T-helper 2 cell treated with Interferon-gamma antibody and Interleukin-4, amounts not matched to agents 5 μg/mL and 100 μg/mL, for 36 hours (primary cell): Measurements from ENCODE around the gene GPR162.

Source experiments
- DNase-seq: peaks from one replicate; pipeline ENCODE4 v3.0.0; 2021; ENCODE audit warnings: low spot score
- H3K27ac Mint-ChIP-seq: one replicate; pipeline ENCODE4 v1.8.0; 2021; ENCODE audit warnings: mild to moderate bottlenecking, mixed read lengths
- H3K27me3 Mint-ChIP-seq: one replicate; pipeline ENCODE4 v1.8.0; 2021; ENCODE audit warnings: low read depth, mixed read lengths
- H3K36me3 Mint-ChIP-seq: one replicate; pipeline ENCODE4 v1.8.0; 2021; ENCODE audit warnings: low read depth, mixed read lengths
- H3K4me1 Mint-ChIP-seq: one replicate; pipeline ENCODE4 v1.8.0; 2021; ENCODE audit warnings: low read depth, mixed read lengths
- H3K4me3 Mint-ChIP-seq: one replicate; pipeline ENCODE4 v1.8.0; 2022; ENCODE audit warnings: mild to moderate bottlenecking, moderate library complexity, mixed read lengths
- H3K9me3 Mint-ChIP-seq: one replicate; pipeline ENCODE4 v1.8.0; 2021; ENCODE audit warnings: mixed read lengths

GPR162 gene

GRCh38 chr12:6799147-6799546 lies 22.5 kb upstream of the GPR162 start:
- Mint-ChIP-seq H3K36me3 (peaks cover 60% of the 10 kb centered on the region), H3K9me3 (peaks cover 2% of the 10 kb centered on the region), H3K4me3 (no peak overlapping the region), H3K4me1 (peaks cover 24% of the 10 kb centered on the region), H3K27me3 (no peaks in the 10 kb centered on the region), H3K27ac (no peak overlapping the region)
- DNase-seq = no peak

DNA sequence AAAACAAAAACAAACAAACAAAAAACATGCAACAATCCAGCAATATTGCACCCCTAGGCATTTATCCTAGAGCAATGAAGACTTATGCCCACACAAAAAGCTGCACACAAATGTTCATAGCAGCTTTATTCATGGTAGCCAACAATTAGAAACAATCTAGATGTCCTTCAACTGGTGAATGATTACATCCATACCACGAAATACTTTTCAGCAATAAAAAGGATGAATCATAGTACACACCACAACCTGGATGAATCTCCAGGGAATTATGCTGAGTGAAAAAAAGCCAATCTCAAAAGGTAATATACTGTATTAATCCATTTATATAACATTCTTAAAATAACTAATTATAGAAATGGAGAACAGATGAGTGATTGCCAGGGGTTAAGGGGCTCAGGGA lies 14.5 kb upstream of the GPR162 start:
- Mint-ChIP-seq H3K4me3 (no peak overlapping the region), H3K27ac (no peak overlapping the region), H3K27me3 (no peaks in the 10 kb centered on the region), H3K36me3 (peaks cover 43% of the 10 kb centered on the region), H3K4me1 (peaks cover 11% of the 10 kb centered on the region), H3K9me3 (peaks cover 3% of the 10 kb centered on the region)
- no peak for DNase-seq

DNA sequence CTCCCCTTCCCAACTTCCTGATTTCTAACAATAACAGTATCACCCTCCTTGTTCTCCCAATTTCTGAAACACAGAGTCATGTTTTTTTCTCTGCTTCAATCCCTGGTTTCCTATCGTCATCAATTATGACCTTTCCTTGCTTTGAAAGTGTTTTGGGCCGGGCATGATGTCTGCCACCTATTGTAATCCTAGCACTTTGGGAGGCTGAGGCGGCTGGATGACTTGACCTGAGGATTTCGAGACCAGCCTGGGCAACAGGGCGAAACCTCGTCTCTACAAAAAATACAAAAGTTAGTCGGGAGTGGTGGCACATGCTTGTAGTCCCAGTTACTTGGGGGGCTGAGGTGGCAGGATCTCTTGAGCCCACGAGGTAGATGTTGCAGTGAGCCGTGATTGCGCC lies 12.6 kb upstream of the GPR162 start:
- H3K4me1 Mint-ChIP-seq = peaks cover 11% of the 10 kb centered on the region
- no peak overlapping the region for H3K4me3 Mint-ChIP-seq
- no peak for DNase-seq
- no peak overlapping the region for H3K27ac Mint-ChIP-seq
- H3K27me3 Mint-ChIP-seq = no peaks in the 10 kb centered on the region
- H3K36me3 Mint-ChIP-seq = peaks cover 32% of the 10 kb centered on the region
- peaks cover 2% of the 10 kb centered on the region for H3K9me3 Mint-ChIP-seq

DNA sequence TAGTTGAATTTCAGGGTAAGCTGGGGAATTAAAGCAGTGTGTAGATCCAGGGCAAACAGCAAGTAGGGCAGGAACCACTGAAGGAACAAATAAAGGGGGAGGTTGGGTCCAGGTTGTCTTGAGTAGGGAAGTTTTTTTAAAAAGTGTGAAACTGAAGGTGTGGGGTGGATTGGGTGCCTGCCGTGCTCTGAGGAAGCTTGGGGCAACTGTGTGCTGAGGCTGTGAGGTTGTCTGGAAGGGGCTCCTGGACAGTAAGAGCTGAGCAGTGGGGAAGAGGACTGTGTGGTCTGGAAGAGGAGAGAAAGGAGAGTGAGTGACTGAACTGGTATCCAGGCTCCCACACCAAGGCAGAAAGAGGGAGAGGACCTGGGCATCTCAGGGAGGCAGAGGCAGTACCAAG lies 10.9 kb upstream of the GPR162 start:
- no peak for DNase-seq
- Mint-ChIP-seq H3K36me3 (peaks cover 39% of the 10 kb centered on the region), H3K27ac (peak overlapping the region; percentile 58), H3K4me3 (no peak overlapping the region), H3K9me3 (no peaks in the 10 kb centered on the region), H3K4me1 (peaks cover 11% of the 10 kb centered on the region), H3K27me3 (no peaks in the 10 kb centered on the region)

DNA sequence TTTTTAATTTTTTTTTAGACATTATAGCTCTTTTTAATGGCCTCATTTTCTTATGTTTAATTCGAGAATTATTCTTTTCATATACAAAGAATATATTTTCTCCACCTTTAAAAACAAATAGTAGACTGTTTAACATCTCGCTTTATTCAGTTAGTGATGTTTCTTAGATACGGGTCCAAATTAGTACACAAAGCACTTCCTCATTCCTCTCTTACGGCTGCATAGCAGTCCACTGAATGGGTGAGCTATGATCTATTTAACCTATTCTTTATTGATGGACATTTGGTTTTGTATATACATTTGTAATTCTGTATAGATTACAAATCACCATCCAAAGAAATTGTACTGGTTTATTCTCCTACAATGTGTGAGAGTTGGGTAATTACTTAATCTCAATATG lies 8.3 kb upstream of the GPR162 start:
- no peak overlapping the region for H3K27ac Mint-ChIP-seq
- DNase-seq = no peak
- H3K36me3 Mint-ChIP-seq = peaks cover 54% of the 10 kb centered on the region
- H3K4me3 Mint-ChIP-seq = no peak overlapping the region
- H3K9me3 Mint-ChIP-seq = no peaks in the 10 kb centered on the region
- peaks cover 11% of the 10 kb centered on the region for H3K4me1 Mint-ChIP-seq
- H3K27me3 Mint-ChIP-seq = no peaks in the 10 kb centered on the region

- DNase-seq = no peak
- Mint-ChIP-seq H3K27ac (peak overlapping the region; percentile 23), H3K4me3 (no peak overlapping the region), H3K9me3 (no peaks in the 10 kb centered on the region), H3K27me3 (no peaks in the 10 kb centered on the region), H3K4me1 (peaks cover 9% of the 10 kb centered on the region), H3K36me3 (peaks cover 54% of the 10 kb centered on the region)
Measured at GRCh38 chr12:6816598-6816997, 5.0 kb upstream of the GPR162 start.

- Mint-ChIP-seq H3K9me3 (no peaks in the 10 kb centered on the region), H3K4me1 (peaks cover 12% of the 10 kb centered on the region), H3K27ac (peak overlapping the region; percentile 23)
Measured at GRCh38 chr12:6817098-6817497, 4.5 kb upstream of the GPR162 start.

DNA sequence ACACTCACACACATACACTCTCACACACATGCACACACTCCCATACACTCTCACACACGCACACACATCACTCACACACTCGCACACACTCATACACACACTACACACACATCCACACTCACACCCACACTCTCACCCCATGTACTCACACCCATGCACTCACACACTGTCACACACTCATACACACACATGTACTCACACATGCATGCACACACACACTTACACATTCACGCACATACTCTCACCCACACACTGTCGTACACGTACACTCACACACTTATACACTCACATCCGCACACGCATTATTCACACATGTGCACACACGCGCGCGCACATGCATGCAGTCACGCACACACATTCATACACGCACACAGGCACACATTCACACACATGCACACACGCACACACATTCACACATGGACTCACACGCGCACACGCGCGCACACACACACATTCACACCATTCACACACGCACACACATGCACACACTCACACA lies 3.9 kb upstream of the GPR162 start:
- Mint-ChIP-seq H3K4me1 (peaks cover 12% of the 10 kb centered on the region), H3K4me3 (no peak overlapping the region), H3K36me3 (peaks cover 52% of the 10 kb centered on the region), H3K27ac (no peak overlapping the region), H3K27me3 (peaks cover 9% of the 10 kb centered on the region), H3K9me3 (no peaks in the 10 kb centered on the region)
- no peak for DNase-seq

More at GRCh38 chr12:6817098-6817497, 4.5 kb upstream of the GPR162 start:
- peaks cover 54% of the 10 kb centered on the region for H3K36me3 Mint-ChIP-seq
- no peak for DNase-seq
- no peak overlapping the region for H3K4me3 Mint-ChIP-seq
- H3K27me3 Mint-ChIP-seq = peaks cover 4% of the 10 kb centered on the region

DNA sequence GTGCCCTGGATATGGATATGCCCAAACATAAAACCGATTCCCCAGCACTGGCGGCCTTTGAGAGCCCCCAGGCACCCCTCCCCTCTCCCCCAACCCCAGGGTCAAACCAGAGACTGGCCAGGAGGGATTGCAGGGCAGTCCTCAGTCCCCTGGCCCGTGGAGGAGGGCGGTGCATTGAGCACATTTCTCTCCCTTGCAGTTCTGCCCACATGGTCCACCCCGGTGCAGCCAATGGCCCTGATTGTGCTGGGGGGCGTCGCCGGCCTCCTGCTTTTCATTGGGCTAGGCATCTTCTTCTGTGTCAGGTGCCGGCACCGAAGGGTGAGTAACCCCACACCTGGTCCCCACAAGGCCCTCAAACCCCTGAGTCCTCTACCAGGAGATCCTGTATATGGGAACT lies 3.4 kb upstream of the GPR162 start:
- H3K27ac Mint-ChIP-seq = no peak overlapping the region
- peaks cover 14% of the 10 kb centered on the region for H3K27me3 Mint-ChIP-seq
- DNase-seq = no peak
- H3K4me1 Mint-ChIP-seq = peaks cover 12% of the 10 kb centered on the region
- H3K9me3 Mint-ChIP-seq = no peaks in the 10 kb centered on the region
- H3K36me3 Mint-ChIP-seq = peaks cover 52% of the 10 kb centered on the region
- H3K4me3 Mint-ChIP-seq = no peak overlapping the region

GRCh38 chr12:6818645-6819044 lies 3.0 kb upstream of the GPR162 start:
- peaks cover 16% of the 10 kb centered on the region for H3K27me3 Mint-ChIP-seq
- H3K9me3 Mint-ChIP-seq = no peaks in the 10 kb centered on the region
- no peak overlapping the region for H3K27ac Mint-ChIP-seq
- DNase-seq = no peak
- H3K36me3 Mint-ChIP-seq = peaks cover 52% of the 10 kb centered on the region
- H3K4me3 Mint-ChIP-seq = no peak overlapping the region
- peaks cover 12% of the 10 kb centered on the region for H3K4me1 Mint-ChIP-seq

DNA sequence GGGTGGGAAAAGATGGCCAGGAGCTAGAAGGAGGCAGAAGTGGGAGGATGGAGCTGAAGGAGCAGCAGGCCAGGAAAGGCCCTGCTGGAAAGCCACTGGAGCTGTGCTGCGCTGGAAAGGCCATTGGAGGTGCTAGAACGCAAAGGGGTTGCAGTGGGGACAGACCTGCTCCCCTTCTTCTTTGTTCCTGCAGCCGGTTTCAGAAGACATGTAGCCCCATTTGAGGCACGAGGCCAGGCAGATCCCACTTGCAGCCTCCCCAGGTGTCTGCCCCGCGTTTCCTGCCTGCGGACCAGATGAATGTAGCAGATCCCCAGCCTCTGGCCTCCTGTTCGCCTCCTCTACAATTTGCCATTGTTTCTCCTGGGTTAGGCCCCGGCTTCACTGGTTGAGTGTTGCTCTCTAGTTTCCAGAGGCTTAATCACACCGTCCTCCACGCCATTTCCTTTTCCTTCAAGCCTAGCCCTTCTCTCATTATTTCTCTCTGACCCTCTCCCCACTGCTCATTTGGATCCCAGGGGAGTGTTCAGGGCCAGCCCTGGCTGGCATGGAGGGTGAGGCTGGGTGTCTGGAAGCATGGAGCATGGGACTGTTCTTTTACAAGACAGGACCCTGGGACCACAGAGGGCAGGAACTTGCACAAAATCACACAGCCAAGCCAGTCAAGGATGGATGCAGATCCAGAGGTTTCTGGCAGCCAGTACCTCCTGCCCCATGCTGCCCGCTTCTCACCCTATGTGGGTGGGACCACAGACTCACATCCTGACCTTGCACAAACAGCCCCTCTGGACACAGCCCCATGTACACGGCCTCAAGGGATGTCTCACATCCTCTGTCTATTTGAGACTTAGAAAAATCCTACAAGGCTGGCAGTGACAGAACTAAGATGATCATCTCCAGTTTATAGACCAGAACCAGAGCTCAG lies 2.3 kb upstream of the GPR162 start:
- Mint-ChIP-seq H3K9me3 (no peaks in the 10 kb centered on the region), H3K4me3 (no peak overlapping the region), H3K27ac (no peak overlapping the region), H3K4me1 (peaks cover 12% of the 10 kb centered on the region), H3K36me3 (peaks cover 48% of the 10 kb centered on the region), H3K27me3 (peaks cover 21% of the 10 kb centered on the region)
- DNase-seq = no peak

GRCh38 chr12:6820166-6820565 lies 1.5 kb upstream of the GPR162 start:
- Mint-ChIP-seq H3K4me3 (no peak overlapping the region), H3K27ac (no peak overlapping the region), H3K4me1 (peaks cover 13% of the 10 kb centered on the region), H3K9me3 (no peaks in the 10 kb centered on the region), H3K36me3 (peaks cover 42% of the 10 kb centered on the region), H3K27me3 (peaks cover 27% of the 10 kb centered on the region)
- DNase-seq = no peak

DNA sequence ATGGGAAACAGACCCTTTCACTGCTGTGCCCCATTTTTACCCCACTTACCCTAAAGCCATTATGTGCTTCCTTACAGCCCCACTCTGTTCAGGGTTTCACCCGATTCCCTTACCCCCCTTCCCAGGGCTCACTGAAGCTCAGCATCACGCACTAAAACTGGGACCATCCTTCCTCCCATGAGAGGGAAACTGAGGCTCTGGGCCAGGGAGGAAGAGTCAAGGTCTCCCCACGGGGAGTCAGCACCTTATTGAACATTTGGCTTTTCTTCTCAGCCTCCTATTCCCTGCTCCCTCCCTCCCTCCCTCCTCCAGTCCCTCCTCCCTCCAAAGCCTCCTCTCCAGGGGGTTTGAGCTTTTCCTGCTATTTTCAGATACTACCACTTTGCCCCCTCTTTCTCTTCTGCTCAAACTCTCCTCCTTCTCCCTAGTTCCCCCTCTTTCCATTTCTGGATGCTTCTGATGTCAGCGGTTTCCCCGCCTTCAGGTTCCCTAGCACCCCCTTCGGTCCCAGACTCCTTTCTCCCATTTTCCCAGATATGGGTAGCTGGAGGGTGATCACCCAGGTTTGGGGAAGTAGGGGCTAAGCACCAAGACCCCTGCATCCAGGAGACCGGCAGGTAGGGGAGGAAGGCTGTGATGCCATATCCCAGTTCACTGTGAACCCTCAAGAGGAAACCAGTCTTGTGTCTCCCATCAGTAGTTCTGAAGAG lies 960 bp downstream of the GPR162 start:
- Mint-ChIP-seq H3K4me3 (no peak overlapping the region), H3K27ac (no peak overlapping the region), H3K9me3 (no peaks in the 10 kb centered on the region), H3K27me3 (peaks cover 40% of the 10 kb centered on the region), H3K4me1 (peaks cover 22% of the 10 kb centered on the region), H3K36me3 (peaks cover 24% of the 10 kb centered on the region)
- no peak for DNase-seq
